A673 (cell line): ENCODE measurements around the gene MLH3. TPM values are rescaled to one million over a fixed set of nuclear protein-coding genes. Genes with fewer than 3 reads are reported as not detected.
A peak's percentile ranks its signal among the peaks of the same experiment; 100 is the strongest.
"Not testable (repeated sequence)": the region's sequence is repeated elsewhere in the genome, so short reads cannot be mapped to it uniquely, and the experiment has no call there.

Experiments
- BruUV-seq: library from RNA; stranded (reverse); fragments of 400-500 nt; replicated peaks from 2 replicates; lab custom pipeline; 2021; lab: Mats Ljungman, UMichigan
- CTCF ChIA-PET: fragments of 300-600 bp; sonication (Branson Sonifier 250); formaldehyde crosslinking; loops from one replicate; lab custom pipeline; 2022; ENCODE audit warnings: antibody characterized with exemption; lab: Charles Lee
- POLR2A ChIA-PET: fragments of 300-600 bp; sonication (Branson Sonifier 250); formaldehyde crosslinking; loops from one replicate; lab custom pipeline; 2022; ENCODE audit warnings: antibody characterized with exemption; ENCODE audit not compliant: low non-redundant PET; lab: Charles Lee
- DNase-seq: peaks from one replicate; pipeline ENCODE4 v3.0.0-alpha.2; 2015; ENCODE audit warnings: low spot score
- H3K27ac ChIP-seq: fragments of 200-600 bp; sonication (generic); 2 replicates; pipeline ENCODE4 v1.5.1; 2016; ENCODE audit warnings: mixed run types, low read depth, mild to moderate bottlenecking, mixed read lengths, antibody characterized with exemption, low read length; ENCODE audit not compliant: poor library complexity, severe bottlenecking
- H3K27me3 ChIP-seq: fragments of 200-600 bp; sonication (generic); replicated peaks from 2 replicates; pipeline ENCODE4 v1.6.1; 2017; ENCODE audit warnings: mixed run types, low read depth, mild to moderate bottlenecking, mixed read lengths, antibody characterized with exemption, low read length; ENCODE audit not compliant: insufficient read depth, poor library complexity
- H3K36me3 ChIP-seq: fragments of 200-600 bp; sonication (generic); 2 replicates; pipeline ENCODE4 v1.6.1; 2016; ENCODE audit warnings: mixed run types, mild to moderate bottlenecking, mixed read lengths, antibody characterized with exemption, low read length; ENCODE audit not compliant: insufficient read depth, poor library complexity, severe bottlenecking
- H3K4me1 ChIP-seq: fragments of 200-600 bp; sonication (generic); 2 replicates; pipeline ENCODE4 v1.6.1; 2017; ENCODE audit warnings: mixed run types, mild to moderate bottlenecking, mixed read lengths, antibody characterized with exemption, low read length; ENCODE audit not compliant: insufficient read depth, poor library complexity, severe bottlenecking
- H3K4me3 ChIP-seq: fragments of 200-600 bp; sonication (generic); 2 replicates; pipeline ENCODE4 v1.5.1; 2016; ENCODE audit warnings: low read depth, mixed run types, mild to moderate bottlenecking, mixed read lengths, low read length; ENCODE audit not compliant: poor library complexity, severe bottlenecking
- H3K9me3 ChIP-seq: fragments of 200-600 bp; sonication (generic); 2 replicates; pipeline ENCODE4 v1.6.1; 2016; ENCODE audit warnings: mixed run types, low read depth, mild to moderate bottlenecking, mixed read lengths, antibody characterized with exemption, low read length; ENCODE audit not compliant: poor library complexity, severe bottlenecking
- EZH2 ChIP-seq: fragments of 200-600 bp; sonication (generic); IDR thresholded peaks from 2 replicates; pipeline ENCODE4 v1.6.1; 2017; ENCODE audit warnings: borderline replicate concordance, low read depth, mild to moderate bottlenecking, mixed read lengths, antibody characterized with exemption, low read length; ENCODE audit not compliant: poor library complexity, severe bottlenecking
- intact Hi-C: fragments of 100-400 bp; cut with micrococcal nuclease; formaldehyde crosslinking; loops from one replicate; pipeline ENCODE4 v1.10.0; 2022; ENCODE audit not compliant: unreplicated experiment
- total RNA-seq: library from RNA; stranded (reverse); gene quantifications from 2 replicates; pipeline ENCODE4 v1.2.3, GENCODE V29; 2021
- TF ChIP-seq, protein P1 (sequence below): fragments of 300-800, 200-600 bp; sonication (generic); conservative IDR thresholded peaks from 2 replicates; pipeline ENCODE4 v1.5.1; 2017; ENCODE audit warnings: low read depth, mild to moderate bottlenecking, antibody characterized with exemption, low read length, moderate library complexity, mixed read lengths

Gene MLH3
- total RNA-seq, 1 experiment from 2014 or later, result 24.0 TPM

GRCh38 chr14:75069121-75069810, 18.0 kb upstream of the MLH3 start, which contains the start of gene ZC2HC1C:
ZC2HC1C (plus strand) TSS chr14:75069641; CDS start chr14:75070574, 933 bp downstream.
- peak; percentile 67 for DNase-seq
- ChIA-PET CTCF (no interaction called here), POLR2A (no interaction called here)
- H3K4me1 ChIP-seq, result peaks cover 18% of the 10 kb centered on the region
- no peaks in the 10 kb centered on the region for H3K36me3 ChIP-seq
- no peak for TF ChIP-seq EZH2
- TF ChIP-seq, protein P1, sequence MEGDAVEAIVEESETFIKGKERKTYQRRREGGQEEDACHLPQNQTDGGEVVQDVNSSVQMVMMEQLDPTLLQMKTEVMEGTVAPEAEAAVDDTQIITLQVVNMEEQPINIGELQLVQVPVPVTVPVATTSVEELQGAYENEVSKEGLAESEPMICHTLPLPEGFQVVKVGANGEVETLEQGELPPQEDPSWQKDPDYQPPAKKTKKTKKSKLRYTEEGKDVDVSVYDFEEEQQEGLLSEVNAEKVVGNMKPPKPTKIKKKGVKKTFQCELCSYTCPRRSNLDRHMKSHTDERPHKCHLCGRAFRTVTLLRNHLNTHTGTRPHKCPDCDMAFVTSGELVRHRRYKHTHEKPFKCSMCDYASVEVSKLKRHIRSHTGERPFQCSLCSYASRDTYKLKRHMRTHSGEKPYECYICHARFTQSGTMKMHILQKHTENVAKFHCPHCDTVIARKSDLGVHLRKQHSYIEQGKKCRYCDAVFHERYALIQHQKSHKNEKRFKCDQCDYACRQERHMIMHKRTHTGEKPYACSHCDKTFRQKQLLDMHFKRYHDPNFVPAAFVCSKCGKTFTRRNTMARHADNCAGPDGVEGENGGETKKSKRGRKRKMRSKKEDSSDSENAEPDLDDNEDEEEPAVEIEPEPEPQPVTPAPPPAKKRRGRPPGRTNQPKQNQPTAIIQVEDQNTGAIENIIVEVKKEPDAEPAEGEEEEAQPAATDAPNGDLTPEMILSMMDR, result no peak
- peak within 1 kb of the TSS; percentile 85 for H3K27ac ChIP-seq
- no TSS peak for BruUV-seq
- intact Hi-C loops, result loop anchor here (5.0 kb wide), 1 partner anchor 117 kb away; no protein-coding TSS in a partner anchor
- peak within 1 kb of the TSS; percentile 52 for H3K4me3 ChIP-seq
- no peaks in the 10 kb centered on the region for H3K27me3 ChIP-seq
- no peaks in the 10 kb centered on the region for H3K9me3 ChIP-seq

DNA sequence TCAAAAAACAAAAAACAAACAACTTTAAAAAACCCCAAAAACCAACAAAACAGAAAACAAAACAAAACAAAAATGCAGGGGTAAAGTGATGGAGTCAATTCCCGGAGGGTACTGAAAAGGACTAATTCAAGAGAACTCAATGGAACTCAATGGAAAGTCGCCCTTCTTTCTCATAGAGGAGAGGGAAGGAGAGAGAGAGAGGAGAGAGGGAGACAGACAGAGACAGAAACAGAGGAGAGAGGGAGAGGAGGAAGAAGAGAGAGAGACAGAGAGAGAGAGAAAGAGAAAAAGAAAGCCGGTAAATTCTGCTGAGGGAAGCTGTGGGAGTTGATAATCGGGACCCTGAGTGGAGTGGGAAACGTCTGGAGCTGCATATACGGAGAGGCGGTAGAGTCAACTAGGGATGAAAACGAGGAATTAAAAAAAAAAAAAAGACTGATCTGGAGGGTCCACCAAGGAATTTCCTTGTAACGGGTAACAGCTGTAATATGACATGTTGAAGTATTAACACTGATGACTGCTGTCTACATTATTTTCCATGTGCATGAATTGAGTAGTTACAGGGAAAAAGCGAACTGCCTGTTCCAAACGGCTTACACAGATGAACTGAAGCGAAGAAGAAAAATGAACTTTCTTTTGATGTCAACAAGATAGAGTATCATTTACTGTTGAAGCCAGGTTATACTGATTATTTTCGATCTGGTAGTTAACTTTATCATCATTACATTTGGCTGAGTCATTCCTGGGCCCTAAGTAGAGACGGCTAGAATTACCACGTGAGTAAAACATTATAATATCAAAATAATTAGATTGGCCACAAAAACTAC, 17.2 kb upstream of the MLH3 start:
- H3K27me3 ChIP-seq, result no peaks in the 10 kb centered on the region
- TF ChIP-seq, protein P1, result no peak
- TF ChIP-seq EZH2, result no peak
- no peaks in the 10 kb centered on the region for H3K36me3 ChIP-seq
- peak; percentile 45 for DNase-seq
- H3K27ac ChIP-seq, result peak overlapping the region; percentile 85
- H3K4me1 ChIP-seq, result peaks cover 18% of the 10 kb centered on the region
- intact Hi-C loops, result loop anchor here (5.0 kb wide), 1 partner anchor 116 kb away; no protein-coding TSS in a partner anchor
- CTCF ChIA-PET, result no interaction called here
- TSS peak; percentile 86 for BruUV-seq
- H3K4me3 ChIP-seq, result peak overlapping the region; percentile 52
- H3K9me3 ChIP-seq, result no peaks in the 10 kb centered on the region
- POLR2A ChIA-PET, result no interaction called here

DNA sequence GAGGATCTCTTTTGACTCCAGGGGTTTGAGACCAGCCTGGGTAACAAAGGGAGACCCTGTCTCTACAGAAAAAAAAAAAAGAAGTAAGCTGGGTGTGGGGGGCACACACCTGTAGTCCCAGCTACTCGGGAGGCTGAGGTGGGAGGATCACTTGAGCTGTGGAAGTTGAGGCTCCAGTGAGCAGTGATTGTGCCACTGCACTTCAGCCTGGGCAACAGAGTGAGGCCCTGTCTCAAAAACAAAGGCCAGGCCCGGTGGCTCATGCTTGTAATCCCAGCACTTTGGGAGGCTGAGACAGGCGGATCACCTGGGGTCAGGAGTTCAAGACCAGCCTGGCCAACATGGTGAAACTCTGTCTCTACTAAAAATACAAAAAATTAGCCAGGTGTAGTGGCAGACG, 16.5 kb upstream of the MLH3 start:
- POLR2A ChIA-PET, H3K4me3 ChIP-seq, DNase-seq, H3K9me3 ChIP-seq, H3K36me3 ChIP-seq, H3K27me3 ChIP-seq, BruUV-seq, CTCF ChIA-PET: not testable (repeated sequence)
- peaks cover 20% of the 10 kb centered on the region for H3K4me1 ChIP-seq
- intact Hi-C loops, result loop anchor here (5.0 kb wide), 1 partner anchor 115 kb away; no protein-coding TSS in a partner anchor
- peak overlapping the region; percentile 85 for H3K27ac ChIP-seq
